ENCODE measurements around the gene TSPAN17. TPM values are rescaled to one million over a fixed set of nuclear protein-coding genes. Genes with fewer than 3 reads are reported as not detected.

TSPAN17 gene
- total and polyA plus RNA-seq, 9 of the 15 experiments (the other 6 are each of a cell fraction or from before 2014, with no cell fraction given), result 0.73 to 58.3 (median 34.5) TPM

GRCh38 chr5:176691524-176691923, 44.2 kb downstream of the TSPAN17 start (continued):
- TF ChIP-seq, protein P1, sequence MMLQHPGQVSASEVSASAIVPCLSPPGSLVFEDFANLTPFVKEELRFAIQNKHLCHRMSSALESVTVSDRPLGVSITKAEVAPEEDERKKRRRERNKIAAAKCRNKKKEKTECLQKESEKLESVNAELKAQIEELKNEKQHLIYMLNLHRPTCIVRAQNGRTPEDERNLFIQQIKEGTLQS (IDR thresholded peaks at IDR 0.05), result no peak
- TF ChIP-seq, protein P1 (CRISPR knock-in tag; conservative IDR thresholded peaks at IDR 0.05), result no peak
- no peak for TF ChIP-seq NR2C1 (IDR thresholded peaks at IDR 0.05)
- no peak for TF ChIP-seq NR2C1 (tag; IDR thresholded peaks at IDR 0.05)

DNA sequence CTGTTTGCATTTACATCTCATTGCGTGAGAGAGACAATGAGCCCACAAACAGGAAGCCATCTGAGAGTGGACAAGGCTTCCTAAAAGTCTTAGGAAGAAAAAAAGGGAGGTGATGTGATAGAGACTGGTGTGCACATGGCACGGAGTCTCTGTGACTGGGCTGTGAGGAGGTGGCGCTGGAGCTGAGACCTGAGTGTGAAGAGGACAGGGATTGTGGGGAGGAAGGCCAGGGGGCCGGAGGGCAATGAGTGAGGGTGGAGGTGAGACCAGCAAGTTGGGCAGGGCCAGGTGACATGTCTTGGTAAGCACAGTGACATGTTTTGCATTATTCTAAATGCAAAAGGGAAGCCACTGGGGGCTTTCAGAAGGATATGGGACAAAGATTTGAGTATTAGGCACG, 45.0 kb downstream of the TSPAN17 start:
- TF ChIP-seq SNAPC5 (CRISPR knock-in tag; IDR thresholded peaks at IDR 0.05) (no peak), KLF16 (IDR thresholded peaks at IDR 0.05) (no peak), NR0B1 (IDR thresholded peaks at IDR 0.05; ENCODE audit: partially characterized antibody) (no peak), EZH2 (IDR thresholded peaks at IDR 0.05; ENCODE audit: borderline replicate concordance, low read depth, low read length) (no peak), ILF3 (IDR thresholded peaks at IDR 0.05; ENCODE audit: borderline replicate concordance) (no peak), ZBTB7A (IDR thresholded peaks at IDR 0.05; ENCODE audit: borderline replicate concordance, control insufficient read depth, low read depth, low read length) (no peak), STAT6 (CRISPR knock-in tag; IDR thresholded peaks at IDR 0.05) (no peak), ZBTB1 (CRISPR knock-in tag; IDR thresholded peaks at IDR 0.05; ENCODE audit: borderline replicate concordance, low read depth) (no peak)
- no peak for ATAC-seq
- Histone ChIP-seq H4K20me1 (replicated peaks; ENCODE audit: control insufficient read depth, insufficient read depth, low read length) (no peaks in the 10 kb centered on the region; the same call in 1 of the 2 replicates), H3K4me1 (replicated peaks in 1 of 2; ENCODE audit: control insufficient read depth in 2 of 2, insufficient read depth in 2 of 2, low read length in 2 of 2) (peaks cover 0 to 12% of the 10 kb centered on the region in 2 experiments; a peak in 3 of 5 replicates), H3K27me3 (ENCODE audit: control insufficient read depth in 2 of 2, insufficient read depth in 2 of 2, low read length in 2 of 2) (peaks cover 32 to 79% of the 10 kb centered on the region in 2 experiments), H3K9ac (ENCODE audit: insufficient read depth in 1 of 2, low read depth in 2 of 2, low read length in 2 of 2) (no peak overlapping the region), H3K4me3 (no peak overlapping the region), H2AFZ (ENCODE audit: low read depth, low read length) (no peak overlapping the region), H3K4me2 (ENCODE audit: insufficient read depth, low read length) (no peak overlapping the region), H3K27ac (ENCODE audit: extremely low read depth, low read depth, low read length) (no peak overlapping the region), H3K9me1 (ENCODE audit: control insufficient read depth, insufficient read depth, low read length) (no peaks in the 10 kb centered on the region), H3K36me3 (ENCODE audit: control insufficient read depth, insufficient read depth, low read length) (no peaks in the 10 kb centered on the region), H3K9me3 (replicated peaks; ENCODE audit: control insufficient read depth, insufficient read depth, low read depth, low read length) (no peaks in the 10 kb centered on the region), H3K79me2 (ENCODE audit: control insufficient read depth, insufficient read depth, low read length) (no peaks in the 10 kb centered on the region)
- WGBS (ENCODE audit: insufficient coverage, low coverage, missing lambda C conversion rate), result 8% methylated on average over 5 of the region's 5 CpGs
- no peak for FAIRE-seq
- in situ Hi-C loops (cut with MboI), result no loop called here
- intact Hi-C loops (cut with micrococcal nuclease), result no loop called here
- ChIA-PET POLR2A (no interaction called here), CTCF (ENCODE audit: low intra/inter-chr PET ratio) (no interaction called here)
- no TSS peak for BruUV-seq (replicated peaks)
- DNase-seq (ENCODE audit: extremely low read depth in 1 of 4, low spot score in 3 of 4), result no peak
